SU-DHL-6 (cell line): ENCODE measurements around the gene NUBPL.

Experiments used
- EZH2phosphoT487 ChIP-seq: fragments of 200-600 bp; sonication (generic), shearing (Covaris generic); conservative IDR thresholded peaks from 2 replicates; pipeline ENCODE4 v1.6.1; 2018; ENCODE audit warnings: mild to moderate bottlenecking, antibody characterized with exemption, low read length, moderate library complexity, mixed read lengths
- TF ChIP-seq, protein P1 (sequence below): fragments of 200-600 bp; sonication (generic); IDR thresholded peaks from one replicate; pipeline ENCODE4 v1.5.1; 2017; ENCODE audit warnings: antibody characterized with exemption, mild to moderate bottlenecking, low read length, moderate library complexity; ENCODE audit not compliant: insufficient read depth, poor library complexity, severe bottlenecking

DNA sequence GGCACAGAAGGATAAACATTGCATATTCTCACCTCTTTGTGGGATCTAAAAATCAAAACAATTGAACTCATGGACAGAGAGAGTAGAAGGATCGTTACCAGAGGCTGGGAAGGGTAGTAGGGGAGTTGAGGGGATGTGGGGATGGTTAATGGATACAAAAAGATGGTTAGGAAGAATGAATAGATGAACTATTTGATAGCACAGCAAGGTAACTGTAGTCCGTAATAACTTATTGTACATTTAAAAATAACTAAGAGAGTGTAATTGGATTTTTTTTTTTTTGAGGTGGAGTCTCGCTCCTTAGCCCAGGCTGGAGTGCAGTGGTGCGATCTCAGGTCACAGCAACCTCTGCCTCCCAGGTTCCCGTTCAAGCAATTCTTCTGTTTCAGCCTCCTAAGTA is 52.0 kb downstream of the NUBPL start:
- TF ChIP-seq, protein P1, sequence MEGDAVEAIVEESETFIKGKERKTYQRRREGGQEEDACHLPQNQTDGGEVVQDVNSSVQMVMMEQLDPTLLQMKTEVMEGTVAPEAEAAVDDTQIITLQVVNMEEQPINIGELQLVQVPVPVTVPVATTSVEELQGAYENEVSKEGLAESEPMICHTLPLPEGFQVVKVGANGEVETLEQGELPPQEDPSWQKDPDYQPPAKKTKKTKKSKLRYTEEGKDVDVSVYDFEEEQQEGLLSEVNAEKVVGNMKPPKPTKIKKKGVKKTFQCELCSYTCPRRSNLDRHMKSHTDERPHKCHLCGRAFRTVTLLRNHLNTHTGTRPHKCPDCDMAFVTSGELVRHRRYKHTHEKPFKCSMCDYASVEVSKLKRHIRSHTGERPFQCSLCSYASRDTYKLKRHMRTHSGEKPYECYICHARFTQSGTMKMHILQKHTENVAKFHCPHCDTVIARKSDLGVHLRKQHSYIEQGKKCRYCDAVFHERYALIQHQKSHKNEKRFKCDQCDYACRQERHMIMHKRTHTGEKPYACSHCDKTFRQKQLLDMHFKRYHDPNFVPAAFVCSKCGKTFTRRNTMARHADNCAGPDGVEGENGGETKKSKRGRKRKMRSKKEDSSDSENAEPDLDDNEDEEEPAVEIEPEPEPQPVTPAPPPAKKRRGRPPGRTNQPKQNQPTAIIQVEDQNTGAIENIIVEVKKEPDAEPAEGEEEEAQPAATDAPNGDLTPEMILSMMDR = no peak
- no peak for TF ChIP-seq EZH2phosphoT487
